Sigmoid colon (tissue), 3 donors: ENCODE results near the gene PLEKHM2.

Experiments
- POLR2A ChIP-seq, 2 donors: fragments of 450-650 bp; IDR thresholded peaks; one replicate each; pipeline ENCODE4 v1.6.1; 2016; ENCODE audit warnings: antibody characterized with exemption in 2 of 2, mild to moderate bottlenecking in 2 of 2, moderate library complexity in 2 of 2
- TF ChIP-seq, protein P1 (sequence below), 4 experiments: fragments of 450-650 bp in 3 of 4; fragments of 200-600 bp in 1 of 4; IDR thresholded peaks; one replicate each; pipeline ENCODE4 v1.5.1; 2016 to 2019; ENCODE audit warnings: antibody characterized with exemption in 4 of 4, mild to moderate bottlenecking in 3 of 4, moderate library complexity in 2 of 4

GRCh38 chr1:15758953-15759661 lies 75.0 kb downstream of the PLEKHM2 start:
- TF ChIP-seq, protein P1, sequence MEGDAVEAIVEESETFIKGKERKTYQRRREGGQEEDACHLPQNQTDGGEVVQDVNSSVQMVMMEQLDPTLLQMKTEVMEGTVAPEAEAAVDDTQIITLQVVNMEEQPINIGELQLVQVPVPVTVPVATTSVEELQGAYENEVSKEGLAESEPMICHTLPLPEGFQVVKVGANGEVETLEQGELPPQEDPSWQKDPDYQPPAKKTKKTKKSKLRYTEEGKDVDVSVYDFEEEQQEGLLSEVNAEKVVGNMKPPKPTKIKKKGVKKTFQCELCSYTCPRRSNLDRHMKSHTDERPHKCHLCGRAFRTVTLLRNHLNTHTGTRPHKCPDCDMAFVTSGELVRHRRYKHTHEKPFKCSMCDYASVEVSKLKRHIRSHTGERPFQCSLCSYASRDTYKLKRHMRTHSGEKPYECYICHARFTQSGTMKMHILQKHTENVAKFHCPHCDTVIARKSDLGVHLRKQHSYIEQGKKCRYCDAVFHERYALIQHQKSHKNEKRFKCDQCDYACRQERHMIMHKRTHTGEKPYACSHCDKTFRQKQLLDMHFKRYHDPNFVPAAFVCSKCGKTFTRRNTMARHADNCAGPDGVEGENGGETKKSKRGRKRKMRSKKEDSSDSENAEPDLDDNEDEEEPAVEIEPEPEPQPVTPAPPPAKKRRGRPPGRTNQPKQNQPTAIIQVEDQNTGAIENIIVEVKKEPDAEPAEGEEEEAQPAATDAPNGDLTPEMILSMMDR (IDR thresholded peaks at IDR 0.05) = no peak
- no peak for TF ChIP-seq POLR2A (IDR thresholded peaks at IDR 0.05)
